Mammary epithelial cell (primary cell): ENCODE results near the gene ERI3.

Source experiments
- EZH2 ChIP-seq: IDR thresholded peaks from 2 replicates; pipeline ENCODE4 v1.6.1; 2012; ENCODE audit warnings: low read length, inconsistent platforms, borderline replicate concordance
- TF ChIP-seq, protein P1 (sequence below), 2 donors: IDR thresholded peaks in 1 of 2; conservative IDR thresholded peaks in 1 of 2; 2 replicates each; pipeline ENCODE4 v1.5.1; 2011 to 2012; ENCODE audit warnings: inconsistent platforms in 2 of 2, low read length in 2 of 2, mild to moderate bottlenecking in 2 of 2, control low read depth in 1 of 2, low read depth in 1 of 2; ENCODE audit not compliant: insufficient read depth in 1 of 2; ENCODE audit errors: extremely low read depth in 1 of 2

DNA sequence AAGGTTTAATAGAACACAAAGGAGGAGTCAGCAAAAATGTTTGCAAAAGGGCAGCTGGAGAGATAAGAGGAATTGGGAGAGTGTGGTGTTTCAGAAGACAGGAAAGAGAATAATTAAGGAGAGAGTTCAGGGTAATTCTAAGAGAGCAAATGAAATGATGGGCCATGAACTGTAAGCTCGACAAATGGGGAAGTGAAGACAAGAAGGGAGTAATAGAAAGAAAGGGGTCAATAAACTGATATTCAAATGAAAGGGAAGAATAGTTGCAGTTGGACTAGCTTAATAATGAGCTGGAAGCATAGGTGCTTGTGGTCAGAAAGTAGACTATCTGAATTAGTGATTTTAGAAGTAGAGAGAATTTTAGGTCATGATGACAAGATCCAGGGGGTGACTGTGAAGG, 34.4 kb upstream of the ERI3 start:
- TF ChIP-seq, protein P1, sequence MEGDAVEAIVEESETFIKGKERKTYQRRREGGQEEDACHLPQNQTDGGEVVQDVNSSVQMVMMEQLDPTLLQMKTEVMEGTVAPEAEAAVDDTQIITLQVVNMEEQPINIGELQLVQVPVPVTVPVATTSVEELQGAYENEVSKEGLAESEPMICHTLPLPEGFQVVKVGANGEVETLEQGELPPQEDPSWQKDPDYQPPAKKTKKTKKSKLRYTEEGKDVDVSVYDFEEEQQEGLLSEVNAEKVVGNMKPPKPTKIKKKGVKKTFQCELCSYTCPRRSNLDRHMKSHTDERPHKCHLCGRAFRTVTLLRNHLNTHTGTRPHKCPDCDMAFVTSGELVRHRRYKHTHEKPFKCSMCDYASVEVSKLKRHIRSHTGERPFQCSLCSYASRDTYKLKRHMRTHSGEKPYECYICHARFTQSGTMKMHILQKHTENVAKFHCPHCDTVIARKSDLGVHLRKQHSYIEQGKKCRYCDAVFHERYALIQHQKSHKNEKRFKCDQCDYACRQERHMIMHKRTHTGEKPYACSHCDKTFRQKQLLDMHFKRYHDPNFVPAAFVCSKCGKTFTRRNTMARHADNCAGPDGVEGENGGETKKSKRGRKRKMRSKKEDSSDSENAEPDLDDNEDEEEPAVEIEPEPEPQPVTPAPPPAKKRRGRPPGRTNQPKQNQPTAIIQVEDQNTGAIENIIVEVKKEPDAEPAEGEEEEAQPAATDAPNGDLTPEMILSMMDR (conservative IDR thresholded peaks at IDR 0.05 in 1 of 2, IDR thresholded peaks at IDR 0.05 in 1 of 2; ENCODE audit: extremely low read depth in 1 of 2, insufficient read depth in 1 of 2, low read depth in 1 of 2, low read length in 2 of 2) = no peak
- no peak for TF ChIP-seq EZH2
